K562 (cell line): ENCODE results near the gene OSGEP. TPM values are rescaled to one million over a fixed set of nuclear protein-coding genes. Genes with fewer than 3 reads are reported as not detected.
A peak's percentile ranks its signal among the peaks of the same experiment; 100 is the strongest.

Experiments
- ADNP ChIP-seq: fragments of 200-800 bp; sonication (Bioruptor generic); IDR thresholded peaks from 2 replicates; pipeline ENCODE4 v1.6.1; 2016; ENCODE audit warnings: missing genetic modification characterization, missing compliant biosample characterization
- ARID2 ChIP-seq: fragments of 450-650 bp; IDR thresholded peaks from 2 replicates; pipeline ENCODE4 v1.6.1; 2017; ENCODE audit warnings: antibody characterized with exemption, mild to moderate bottlenecking
- BRCA1 ChIP-seq, 2 experiments: fragments of 450-650 bp in 1 of 2; sonication (generic) in 1 of 2; formaldehyde crosslinking in 1 of 2; IDR thresholded peaks; 2 replicates each; pipeline versions ENCODE4 v1.5.0 to v1.6.1; 2017 to 2020; ENCODE audit warnings: mild to moderate bottlenecking in 1 of 2, missing genetic modification reagents in 1 of 2
- FOXJ3 ChIP-seq: sonication (generic); formaldehyde crosslinking; IDR thresholded peaks from 2 replicates; pipeline ENCODE4 v1.4.0; 2020; ENCODE audit warnings: mild to moderate bottlenecking, missing genetic modification reagents
- GATAD2A ChIP-seq: fragments of 450-650 bp; IDR thresholded peaks from 2 replicates; pipeline ENCODE4 v1.6.1; 2017
- MTA1 ChIP-seq: fragments of 450-650 bp; IDR thresholded peaks from 2 replicates; pipeline ENCODE4 v1.6.1; 2017; ENCODE audit warnings: borderline replicate concordance
- MYBL2 ChIP-seq, 2 experiments: fragments of 450-650 bp in 1 of 2; sonication (generic) in 1 of 2; formaldehyde crosslinking in 1 of 2; IDR thresholded peaks; 2 replicates each; pipeline versions ENCODE4 v1.6.1 to v1.8.1; 2017 to 2022; ENCODE audit warnings: borderline replicate concordance in 1 of 2, inconsistent platforms in 1 of 2, low read depth in 1 of 2, mild to moderate bottlenecking in 1 of 2, missing genetic modification reagents in 1 of 2, moderate library complexity in 1 of 2
- SAFB2 ChIP-seq: fragments of 200-400 bp; formaldehyde crosslinking; IDR thresholded peaks from 2 replicates; pipeline ENCODE4 v1.6.1; 2018; ENCODE audit warnings: borderline replicate concordance, low read length, low read depth, moderate library complexity; ENCODE audit not compliant: severe bottlenecking
- SETDB1 ChIP-seq: IDR thresholded peaks from one replicate; pipeline ENCODE4 v1.6.1; 2012; ENCODE audit warnings: low read length, control low read depth, inconsistent platforms
- SMAD2 ChIP-seq: fragments of 150-350 bp; IDR thresholded peaks from 2 replicates; pipeline ENCODE4 v1.6.1; 2014; ENCODE audit warnings: low read depth, mild to moderate bottlenecking, low read length
- TCF7 ChIP-seq: sonication (generic); IDR thresholded peaks from 2 replicates; pipeline ENCODE4 v1.6.1; 2016; ENCODE audit warnings: antibody characterized with exemption, borderline replicate concordance
- TCF7L2 ChIP-seq: fragments of 150-350 bp; IDR thresholded peaks from 2 replicates; pipeline ENCODE4 v1.6.1; 2016; ENCODE audit warnings: low read depth, mild to moderate bottlenecking, low read length, moderate library complexity
- TEAD2 ChIP-seq: fragments of 450-650 bp; IDR thresholded peaks from 2 replicates; pipeline ENCODE4 v1.6.1; 2016; ENCODE audit warnings: missing genetic modification characterization, control low read depth, missing compliant biosample characterization
- TEAD4 ChIP-seq, 2 experiments: sonication (generic) in 1 of 2; formaldehyde crosslinking in 1 of 2; IDR thresholded peaks; 2 replicates each; pipeline versions ENCODE4 v1.6.1 to v1.8.0; 2012 to 2022; ENCODE audit warnings: borderline replicate concordance in 1 of 2, inconsistent platforms in 1 of 2, low read length in 1 of 2, mild to moderate bottlenecking in 1 of 2, missing genetic modification reagents in 1 of 2
- ZNF140 ChIP-seq: fragments of 250-450 bp; sonication (Bioruptor Pico); IDR thresholded peaks from 2 replicates; pipeline ENCODE4 v1.8.0; 2021; ENCODE audit warnings: moderate library complexity, mild to moderate bottlenecking, inconsistent platforms
- ZNF175 ChIP-seq: fragments of 200-800 bp; sonication (Bioruptor generic); IDR thresholded peaks from 2 replicates; pipeline ENCODE4 v1.6.1; 2016; ENCODE audit warnings: low read depth, mild to moderate bottlenecking, missing genetic modification characterization, missing compliant biosample characterization
- ZNF354B ChIP-seq: fragments of 250-450 bp; sonication (Bioruptor Pico); IDR thresholded peaks from 2 replicates; pipeline ENCODE4 v1.4.0; 2020
- ZNF707 ChIP-seq: fragments of 250-450 bp; sonication (Bioruptor Pico); conservative IDR thresholded peaks from 2 replicates; pipeline ENCODE4 v1.8.0; 2022; ENCODE audit warnings: inconsistent platforms, mild to moderate bottlenecking, moderate library complexity
- polyA plus RNA-seq, 8 experiments: library from polyadenylated mRNA; depleted of rRNA in 4 of 8; stranded (reverse) in 5 of 8; unstranded in 3 of 8; fragments of >200 nt; fragmentation: Nextera tagmentation in 2 of 8; fragmentation: Illumina TruSeq in 1 of 8; extraction: Ambion mirVana in 2 of 8; extraction: Trizol in 1 of 8; gene quantifications; 2 replicates each; pipeline versions ENCODE4 v1.2.1 to v1.2.3, GENCODE V29; 2011 to 2014; ENCODE audit warnings: inconsistent platforms in 1 of 8, missing spikeins in 1 of 8
- total RNA-seq, 7 experiments: library from RNA; depleted of rRNA in 6 of 7; stranded (reverse); fragments of >200 nt in 6 of 7; fragmentation: Illumina TruSeq in 2 of 7; extraction: Trizol in 2 of 7; gene quantifications; 2 replicates each; pipeline versions ENCODE4 v1.2.1 to v1.2.3, GENCODE V29; 2011 to 2021; ENCODE audit warnings: low replicate concordance in 1 of 7
- TF ChIP-seq, protein P1 (sequence below): fragments of 250-450 bp; sonication (Bioruptor Pico); IDR thresholded peaks from 2 replicates; pipeline ENCODE4 v1.9.0; 2021; ENCODE audit warnings: mild to moderate bottlenecking, inconsistent platforms
- TF ChIP-seq, protein P2 (sequence below): fragments of 450-650 bp; IDR thresholded peaks from 2 replicates; pipeline ENCODE4 v1.6.1; 2016; ENCODE audit warnings: borderline replicate concordance
- TF ChIP-seq, protein P3 (sequence below): fragments of 250-450 bp; sonication (Bioruptor Pico); IDR thresholded peaks from 2 replicates; pipeline ENCODE4 v1.8.0; 2021; ENCODE audit warnings: mild to moderate bottlenecking, moderate library complexity

Gene OSGEP
- total and polyA plus RNA-seq, 9 of the 15 experiments (the other 6 are each of a cell fraction or from before 2014, with no cell fraction given) = 32.1 to 59.2 (median 44.1) TPM

DNA sequence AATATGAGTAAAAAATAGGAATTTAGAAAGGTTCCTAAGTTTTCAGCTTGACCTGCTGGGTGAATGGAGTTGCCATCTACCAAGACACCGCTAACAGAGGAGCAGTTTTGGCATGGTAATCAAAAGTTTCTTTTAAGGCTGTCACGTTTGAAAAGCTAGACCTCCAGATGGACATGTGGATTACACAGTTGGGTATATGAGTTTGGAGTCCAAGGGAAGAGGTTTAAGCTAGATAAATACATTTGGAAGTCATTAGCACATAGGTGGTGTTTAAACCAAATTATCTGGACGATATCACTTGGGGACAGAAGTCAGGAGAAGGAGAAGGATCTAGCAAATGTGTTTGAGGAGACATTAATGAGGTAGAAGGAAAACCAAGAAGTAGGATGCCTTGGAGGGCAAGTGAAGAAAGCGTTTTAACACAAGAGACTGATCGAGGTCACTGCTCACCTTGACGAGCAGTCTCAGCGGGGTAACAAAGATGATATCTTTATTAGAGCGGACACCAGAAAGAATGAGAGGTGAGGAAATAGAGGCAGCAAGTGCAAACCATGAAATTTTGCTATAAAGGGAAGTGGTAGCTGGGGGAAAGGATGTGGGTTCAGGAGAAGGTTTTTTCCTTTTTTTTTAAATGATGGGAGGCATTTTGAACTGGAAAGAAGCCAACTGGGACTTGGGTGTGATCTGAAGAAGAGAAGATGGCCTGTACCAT is 32.2 kb upstream of the OSGEP start (continued):
- TF ChIP-seq BRCA1 (IDR thresholded peaks at IDR 0.05) (no peak), BRCA1 (CRISPR knock-in tag; IDR thresholded peaks at IDR 0.05) (no peak), ZNF175 (no peak), MTA1 (no peak), TEAD2 (no peak), ZNF354B (no peak), FOXJ3 (no peak), SETDB1 (no peak), TCF7 (no peak), MYBL2 (IDR thresholded peaks at IDR 0.05; ENCODE audit: low read depth) (no peak), MYBL2 (CRISPR knock-in tag; IDR thresholded peaks at IDR 0.05; ENCODE audit: borderline replicate concordance) (no peak), SAFB2 (no peak), TCF7L2 (no peak), ADNP (tag) (no peak), GATAD2A (no peak), TEAD4 (IDR thresholded peaks at IDR 0.05; ENCODE audit: low read length) (peak; percentile 52), TEAD4 (CRISPR knock-in tag; IDR thresholded peaks at IDR 0.05; ENCODE audit: borderline replicate concordance) (no peak), ZNF140 (CRISPR knock-in tag) (no peak), SMAD2 (no peak), ARID2 (no peak), ZNF707 (no peak)
- TF ChIP-seq, protein P1, sequence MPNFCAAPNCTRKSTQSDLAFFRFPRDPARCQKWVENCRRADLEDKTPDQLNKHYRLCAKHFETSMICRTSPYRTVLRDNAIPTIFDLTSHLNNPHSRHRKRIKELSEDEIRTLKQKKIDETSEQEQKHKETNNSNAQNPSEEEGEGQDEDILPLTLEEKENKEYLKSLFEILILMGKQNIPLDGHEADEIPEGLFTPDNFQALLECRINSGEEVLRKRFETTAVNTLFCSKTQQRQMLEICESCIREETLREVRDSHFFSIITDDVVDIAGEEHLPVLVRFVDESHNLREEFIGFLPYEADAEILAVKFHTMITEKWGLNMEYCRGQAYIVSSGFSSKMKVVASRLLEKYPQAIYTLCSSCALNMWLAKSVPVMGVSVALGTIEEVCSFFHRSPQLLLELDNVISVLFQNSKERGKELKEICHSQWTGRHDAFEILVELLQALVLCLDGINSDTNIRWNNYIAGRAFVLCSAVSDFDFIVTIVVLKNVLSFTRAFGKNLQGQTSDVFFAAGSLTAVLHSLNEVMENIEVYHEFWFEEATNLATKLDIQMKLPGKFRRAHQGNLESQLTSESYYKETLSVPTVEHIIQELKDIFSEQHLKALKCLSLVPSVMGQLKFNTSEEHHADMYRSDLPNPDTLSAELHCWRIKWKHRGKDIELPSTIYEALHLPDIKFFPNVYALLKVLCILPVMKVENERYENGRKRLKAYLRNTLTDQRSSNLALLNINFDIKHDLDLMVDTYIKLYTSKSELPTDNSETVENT (CRISPR knock-in tag) = no peak
- TF ChIP-seq, protein P2, sequence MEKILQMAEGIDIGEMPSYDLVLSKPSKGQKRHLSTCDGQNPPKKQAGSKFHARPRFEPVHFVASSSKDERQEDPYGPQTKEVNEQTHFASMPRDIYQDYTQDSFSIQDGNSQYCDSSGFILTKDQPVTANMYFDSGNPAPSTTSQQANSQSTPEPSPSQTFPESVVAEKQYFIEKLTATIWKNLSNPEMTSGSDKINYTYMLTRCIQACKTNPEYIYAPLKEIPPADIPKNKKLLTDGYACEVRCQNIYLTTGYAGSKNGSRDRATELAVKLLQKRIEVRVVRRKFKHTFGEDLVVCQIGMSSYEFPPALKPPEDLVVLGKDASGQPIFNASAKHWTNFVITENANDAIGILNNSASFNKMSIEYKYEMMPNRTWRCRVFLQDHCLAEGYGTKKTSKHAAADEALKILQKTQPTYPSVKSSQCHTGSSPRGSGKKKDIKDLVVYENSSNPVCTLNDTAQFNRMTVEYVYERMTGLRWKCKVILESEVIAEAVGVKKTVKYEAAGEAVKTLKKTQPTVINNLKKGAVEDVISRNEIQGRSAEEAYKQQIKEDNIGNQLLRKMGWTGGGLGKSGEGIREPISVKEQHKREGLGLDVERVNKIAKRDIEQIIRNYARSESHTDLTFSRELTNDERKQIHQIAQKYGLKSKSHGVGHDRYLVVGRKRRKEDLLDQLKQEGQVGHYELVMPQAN = no peak
- TF ChIP-seq, protein P3, sequence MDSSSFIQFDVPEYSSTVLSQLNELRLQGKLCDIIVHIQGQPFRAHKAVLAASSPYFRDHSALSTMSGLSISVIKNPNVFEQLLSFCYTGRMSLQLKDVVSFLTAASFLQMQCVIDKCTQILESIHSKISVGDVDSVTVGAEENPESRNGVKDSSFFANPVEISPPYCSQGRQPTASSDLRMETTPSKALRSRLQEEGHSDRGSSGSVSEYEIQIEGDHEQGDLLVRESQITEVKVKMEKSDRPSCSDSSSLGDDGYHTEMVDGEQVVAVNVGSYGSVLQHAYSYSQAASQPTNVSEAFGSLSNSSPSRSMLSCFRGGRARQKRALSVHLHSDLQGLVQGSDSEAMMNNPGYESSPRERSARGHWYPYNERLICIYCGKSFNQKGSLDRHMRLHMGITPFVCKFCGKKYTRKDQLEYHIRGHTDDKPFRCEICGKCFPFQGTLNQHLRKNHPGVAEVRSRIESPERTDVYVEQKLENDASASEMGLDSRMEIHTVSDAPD (CRISPR knock-in tag) = no peak
